HUES6 (cell line): ENCODE measurements around the gene ACVR2B.

Source experiments
- H3K27ac ChIP-seq: 2 replicates; pipeline ENCODE4 v1.7.0; 2013; ENCODE audit warnings: low read depth, mild to moderate bottlenecking, low read length, inconsistent platforms
- H3K27me3 ChIP-seq: 2 replicates; pipeline ENCODE4 v1.6.1; 2013; ENCODE audit warnings: low read length; ENCODE audit not compliant: control insufficient read depth, insufficient read depth
- H3K36me3 ChIP-seq: 2 replicates; pipeline ENCODE4 v1.6.1; 2013; ENCODE audit warnings: low read length; ENCODE audit not compliant: control insufficient read depth, insufficient read depth
- H3K4me1 ChIP-seq: 2 replicates; pipeline ENCODE4 v1.6.1; 2013; ENCODE audit warnings: low read length; ENCODE audit not compliant: control insufficient read depth, insufficient read depth
- H3K4me3 ChIP-seq: 2 replicates; pipeline ENCODE4 v1.5.1; 2013; ENCODE audit warnings: low read depth, low read length
- H3K9ac ChIP-seq: one replicate; pipeline ENCODE4 v1.6.1; 2013; ENCODE audit warnings: mild to moderate bottlenecking, low read length
- H3K9me3 ChIP-seq: 2 replicates; pipeline ENCODE4 v1.6.1; 2013; ENCODE audit warnings: low read depth, low read length; ENCODE audit not compliant: control insufficient read depth, insufficient read depth

ACVR2B gene

GRCh38 chr3:38515367-38515766 lies 61.7 kb downstream of the ACVR2B start:
- Histone ChIP-seq H3K27me3 (no peaks in the 10 kb centered on the region), H3K4me3 (no peak overlapping the region), H3K36me3 (peaks cover 15% of the 10 kb centered on the region), H3K4me1 (peaks cover 5% of the 10 kb centered on the region), H3K27ac (no peak overlapping the region), H3K9ac (no peak overlapping the region), H3K9me3 (no peaks in the 10 kb centered on the region)

- no peak overlapping the region for H3K4me3 ChIP-seq
- peaks cover 8% of the 10 kb centered on the region for H3K4me1 ChIP-seq
- no peak overlapping the region for H3K27ac ChIP-seq
- no peak overlapping the region for H3K9ac ChIP-seq
- H3K9me3 ChIP-seq = no peaks in the 10 kb centered on the region
- peaks cover 11% of the 10 kb centered on the region for H3K36me3 ChIP-seq
- no peaks in the 10 kb centered on the region for H3K27me3 ChIP-seq
Observed at GRCh38 chr3:38516669-38517068, 63.0 kb downstream of the ACVR2B start.

GRCh38 chr3:38519000-38519399 lies 65.3 kb downstream of the ACVR2B start:
- peaks cover 8% of the 10 kb centered on the region for H3K4me1 ChIP-seq
- no peak overlapping the region for H3K27ac ChIP-seq
- no peaks in the 10 kb centered on the region for H3K27me3 ChIP-seq
- peaks cover 11% of the 10 kb centered on the region for H3K36me3 ChIP-seq
- H3K9ac ChIP-seq = no peak overlapping the region
- no peak overlapping the region for H3K4me3 ChIP-seq
- H3K9me3 ChIP-seq = no peaks in the 10 kb centered on the region

- Histone ChIP-seq H3K27ac (peak overlapping the region; percentile 36; the same call in 1 of the 2 replicates), H3K9ac (no peak overlapping the region), H3K9me3 (no peaks in the 10 kb centered on the region), H3K27me3 (no peaks in the 10 kb centered on the region), H3K4me1 (peaks cover 8% of the 10 kb centered on the region), H3K36me3 (peaks cover 14% of the 10 kb centered on the region), H3K4me3 (no peak overlapping the region)
Observed at GRCh38 chr3:38519651-38520050, 66.0 kb downstream of the ACVR2B start.

GRCh38 chr3:38521391-38521987 lies 67.8 kb downstream of the ACVR2B start:
- Histone ChIP-seq H3K36me3 (peaks cover 20% of the 10 kb centered on the region), H3K9me3 (no peaks in the 10 kb centered on the region), H3K4me3 (no peak overlapping the region), H3K9ac (no peak overlapping the region), H3K4me1 (peaks cover 8% of the 10 kb centered on the region), H3K27me3 (no peaks in the 10 kb centered on the region), H3K27ac (no peak overlapping the region)

GRCh38 chr3:38522002-38522401 lies 68.3 kb downstream of the ACVR2B start:
- Histone ChIP-seq H3K27ac (no peak overlapping the region), H3K4me3 (no peak overlapping the region), H3K36me3 (peaks cover 20% of the 10 kb centered on the region), H3K9me3 (no peaks in the 10 kb centered on the region), H3K4me1 (peaks cover 8% of the 10 kb centered on the region), H3K9ac (no peak overlapping the region), H3K27me3 (no peaks in the 10 kb centered on the region)

GRCh38 chr3:38524141-38524739 lies 70.5 kb downstream of the ACVR2B start:
- no peaks in the 10 kb centered on the region for H3K9me3 ChIP-seq
- H3K36me3 ChIP-seq = peaks cover 25% of the 10 kb centered on the region
- H3K4me1 ChIP-seq = peaks cover 8% of the 10 kb centered on the region
- no peak overlapping the region for H3K27ac ChIP-seq
- H3K27me3 ChIP-seq = no peaks in the 10 kb centered on the region
- no peak overlapping the region for H3K9ac ChIP-seq
- H3K4me3 ChIP-seq = no peak overlapping the region

GRCh38 chr3:38526792-38527191 lies 73.1 kb downstream of the ACVR2B start:
- Histone ChIP-seq H3K27ac (no peak overlapping the region), H3K4me3 (no peak overlapping the region), H3K9me3 (no peaks in the 10 kb centered on the region), H3K4me1 (0 out of 2 replicates have a peak, but pooled peaks cover under 1% of the 10 kb centered on the region), H3K27me3 (no peaks in the 10 kb centered on the region), H3K9ac (no peak overlapping the region), H3K36me3 (peaks cover 25% of the 10 kb centered on the region)

- Histone ChIP-seq H3K27me3 (no peaks in the 10 kb centered on the region), H3K4me3 (no peak overlapping the region), H3K27ac (no peak overlapping the region), H3K36me3 (peaks cover 22% of the 10 kb centered on the region), H3K9me3 (no peaks in the 10 kb centered on the region), H3K4me1 (peaks cover 9% of the 10 kb centered on the region; the same call in 1 of the 2 replicates), H3K9ac (no peak overlapping the region)
Observed at GRCh38 chr3:38528457-38528856, 74.8 kb downstream of the ACVR2B start.

- H3K36me3 ChIP-seq = 0 out of 2 replicates have a peak, but pooled peaks cover 5% of the 10 kb centered on the region
- no peaks in the 10 kb centered on the region for H3K27me3 ChIP-seq
- no peak overlapping the region for H3K27ac ChIP-seq
- H3K9me3 ChIP-seq = no peaks in the 10 kb centered on the region
- no peak overlapping the region for H3K4me3 ChIP-seq
- peaks cover 25% of the 10 kb centered on the region for H3K4me1 ChIP-seq
- no peak overlapping the region for H3K9ac ChIP-seq
Observed at GRCh38 chr3:38532529-38532928, 78.8 kb downstream of the ACVR2B start.

- no peak overlapping the region for H3K4me3 ChIP-seq
- H3K27ac ChIP-seq = no peak overlapping the region
- H3K27me3 ChIP-seq = no peaks in the 10 kb centered on the region
- H3K4me1 ChIP-seq = peaks cover 25% of the 10 kb centered on the region
- H3K9ac ChIP-seq = no peak overlapping the region
- no peaks in the 10 kb centered on the region for H3K9me3 ChIP-seq
- H3K36me3 ChIP-seq = no peaks in the 10 kb centered on the region
Observed at GRCh38 chr3:38533285-38533976, 79.7 kb downstream of the ACVR2B start.
